BE2C (cell line): ENCODE results near the gene DDX27.

Experiments used
- DNase-seq: peaks from one replicate; pipeline ENCODE4 v3.0.0-alpha.2; 2020
- H3K27me3 ChIP-seq: fragments of 250-450 bp; sonication (Bioruptor Pico); 2 replicates; pipeline ENCODE4 v1.5.1; 2020; ENCODE audit warnings: mild to moderate bottlenecking
- H3K36me3 ChIP-seq: fragments of 250-450 bp; sonication (Bioruptor Pico); 2 replicates; pipeline ENCODE4 v1.5.1; 2020; ENCODE audit warnings: mild to moderate bottlenecking
- H3K4me1 ChIP-seq: fragments of 250-450 bp; sonication (Bioruptor Pico); 2 replicates; pipeline ENCODE4 v1.5.1; 2020
- H3K4me3 ChIP-seq: 2 replicates; pipeline ENCODE4 v1.5.1; 2011; ENCODE audit warnings: low read depth, low read length
- H3K9me3 ChIP-seq: fragments of 250-450 bp; sonication (Bioruptor Pico); 2 replicates; pipeline ENCODE4 v1.5.1; 2020
- CTCF ChIP-seq: IDR thresholded peaks from 2 replicates; pipeline ENCODE4 v1.5.1; 2012; ENCODE audit warnings: mild to moderate bottlenecking, low read depth, low read length

The DDX27 gene

GRCh38 chr20:49280463-49281058 lies 61.3 kb downstream of the DDX27 start:
- Histone ChIP-seq H3K4me1 (peaks cover 13% of the 10 kb centered on the region), H3K27me3 (no peaks in the 10 kb centered on the region), H3K4me3 (peak overlapping the region; percentile 97), H3K36me3 (peaks cover 73% of the 10 kb centered on the region), H3K9me3 (no peaks in the 10 kb centered on the region)
- no peak for TF ChIP-seq CTCF
- no peak for DNase-seq

- no peaks in the 10 kb centered on the region for H3K27me3 ChIP-seq
- H3K9me3 ChIP-seq = no peaks in the 10 kb centered on the region
- H3K4me1 ChIP-seq = peaks cover 8% of the 10 kb centered on the region
- DNase-seq = peak; percentile 47
- TF ChIP-seq CTCF = no peak
- peak overlapping the region; percentile 97 for H3K4me3 ChIP-seq
- H3K36me3 ChIP-seq = peaks cover 77% of the 10 kb centered on the region
Measured at GRCh38 chr20:49281059-49281912, 62.1 kb downstream of the DDX27 start.

GRCh38 chr20:49281913-49282467 lies 62.8 kb downstream of the DDX27 start:
- no peak for TF ChIP-seq CTCF
- Histone ChIP-seq H3K4me3 (peak overlapping the region; percentile 97), H3K4me1 (peaks cover 9% of the 10 kb centered on the region), H3K27me3 (no peaks in the 10 kb centered on the region), H3K36me3 (peaks cover 84% of the 10 kb centered on the region), H3K9me3 (no peaks in the 10 kb centered on the region)
- no peak for DNase-seq

- TF ChIP-seq CTCF = no peak
- peaks cover 91% of the 10 kb centered on the region for H3K36me3 ChIP-seq
- peak overlapping the region; percentile 97 for H3K4me3 ChIP-seq
- no peaks in the 10 kb centered on the region for H3K27me3 ChIP-seq
- peaks cover 16% of the 10 kb centered on the region for H3K4me1 ChIP-seq
- no peak for DNase-seq
- no peaks in the 10 kb centered on the region for H3K9me3 ChIP-seq
Measured at GRCh38 chr20:49282584-49283171, 63.5 kb downstream of the DDX27 start.

- H3K36me3 ChIP-seq = peaks cover 97% of the 10 kb centered on the region
- DNase-seq = no peak
Measured at GRCh38 chr20:49283176-49283702, 64.0 kb downstream of the DDX27 start.

More at GRCh38 chr20:49283176-49283702, 64.0 kb downstream of the DDX27 start:
- peak overlapping the region; percentile 97 for H3K4me3 ChIP-seq
- peaks cover 18% of the 10 kb centered on the region for H3K4me1 ChIP-seq
- no peaks in the 10 kb centered on the region for H3K9me3 ChIP-seq
- no peak for TF ChIP-seq CTCF
- no peaks in the 10 kb centered on the region for H3K27me3 ChIP-seq
